Ectodermal cell (in vitro differentiated cells): ENCODE data around the gene GXYLT2.
"Not testable (repeated sequence)": the region's sequence is repeated elsewhere in the genome, so short reads cannot be mapped to it uniquely, and the experiment has no call there.

Experiments used
- H3K27ac ChIP-seq: 2 replicates; pipeline ENCODE4 v1.7.0; 2013; ENCODE audit warnings: mild to moderate bottlenecking, low read depth, low read length; ENCODE audit not compliant: insufficient read depth, poor library complexity, severe bottlenecking
- H3K27me3 ChIP-seq: 2 replicates; pipeline ENCODE4 v1.7.0; 2013; ENCODE audit warnings: mild to moderate bottlenecking, low read length; ENCODE audit not compliant: insufficient read depth, control insufficient read depth, poor library complexity, severe bottlenecking
- H3K36me3 ChIP-seq: one replicate; pipeline ENCODE4 v1.7.0; 2013; ENCODE audit warnings: low read length; ENCODE audit not compliant: control insufficient read depth, insufficient read depth
- H3K4me1 ChIP-seq: one replicate; pipeline ENCODE4 v1.7.0; 2013; ENCODE audit warnings: low read length; ENCODE audit not compliant: control insufficient read depth, insufficient read depth
- H3K4me3 ChIP-seq: 2 replicates; pipeline ENCODE4 v1.7.0; 2013; ENCODE audit warnings: low read depth, low read length, control low read depth; ENCODE audit not compliant: insufficient read depth
- H3K9me3 ChIP-seq: 2 replicates; pipeline ENCODE4 v1.7.0; 2013; ENCODE audit warnings: mild to moderate bottlenecking, low read length, moderate library complexity; ENCODE audit not compliant: control insufficient read depth
- WGBS, 2 experiments: methylation state at CpG; one replicate each; pipeline ENCODE4 v1.1.7; 2013; ENCODE audit warnings: missing lambda C conversion rate in 2 of 2; 5-methylcytosine and 5-hydroxymethylcytosine counted together

GXYLT2 gene

DNA sequence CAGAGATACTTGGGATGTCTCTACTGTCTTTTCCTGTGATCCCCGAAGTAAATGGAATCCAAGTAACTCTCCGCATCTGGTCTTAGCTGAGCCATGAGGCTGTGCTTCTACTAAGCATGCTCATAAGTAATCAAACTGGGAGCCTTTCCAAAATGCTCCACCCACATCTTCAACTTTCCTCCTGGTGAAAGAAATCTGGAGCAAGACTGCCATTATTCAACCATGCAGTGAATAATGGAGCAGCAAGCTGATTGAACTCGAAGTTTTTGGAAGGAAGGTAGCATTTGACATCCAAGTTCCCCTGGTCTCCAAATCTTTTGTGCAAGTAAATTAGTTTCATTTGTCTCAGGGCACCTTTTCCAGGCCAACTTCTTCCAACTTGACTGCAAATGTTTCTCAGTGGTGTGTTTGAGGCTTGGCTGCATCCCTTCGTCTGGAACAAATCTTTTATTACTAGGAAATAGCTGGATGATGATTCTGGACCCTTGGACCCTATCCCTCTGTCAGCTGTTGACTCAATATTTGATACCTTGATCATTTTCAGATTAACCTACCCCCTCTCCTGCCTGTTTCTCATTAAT lies 19.4 kb downstream of the GXYLT2 start:
- no peaks in the 10 kb centered on the region for H3K9me3 ChIP-seq
- no peaks in the 10 kb centered on the region for H3K36me3 ChIP-seq
- H3K4me3 ChIP-seq, result no peak overlapping the region
- H3K27me3 ChIP-seq, result no peaks in the 10 kb centered on the region
- no peaks in the 10 kb centered on the region for H3K4me1 ChIP-seq
- 92 to 98% methylated on average over 4 of the region's 4 CpGs for whole genome bisulfite sequencing, 2 experiments
- no peak overlapping the region for H3K27ac ChIP-seq

DNA sequence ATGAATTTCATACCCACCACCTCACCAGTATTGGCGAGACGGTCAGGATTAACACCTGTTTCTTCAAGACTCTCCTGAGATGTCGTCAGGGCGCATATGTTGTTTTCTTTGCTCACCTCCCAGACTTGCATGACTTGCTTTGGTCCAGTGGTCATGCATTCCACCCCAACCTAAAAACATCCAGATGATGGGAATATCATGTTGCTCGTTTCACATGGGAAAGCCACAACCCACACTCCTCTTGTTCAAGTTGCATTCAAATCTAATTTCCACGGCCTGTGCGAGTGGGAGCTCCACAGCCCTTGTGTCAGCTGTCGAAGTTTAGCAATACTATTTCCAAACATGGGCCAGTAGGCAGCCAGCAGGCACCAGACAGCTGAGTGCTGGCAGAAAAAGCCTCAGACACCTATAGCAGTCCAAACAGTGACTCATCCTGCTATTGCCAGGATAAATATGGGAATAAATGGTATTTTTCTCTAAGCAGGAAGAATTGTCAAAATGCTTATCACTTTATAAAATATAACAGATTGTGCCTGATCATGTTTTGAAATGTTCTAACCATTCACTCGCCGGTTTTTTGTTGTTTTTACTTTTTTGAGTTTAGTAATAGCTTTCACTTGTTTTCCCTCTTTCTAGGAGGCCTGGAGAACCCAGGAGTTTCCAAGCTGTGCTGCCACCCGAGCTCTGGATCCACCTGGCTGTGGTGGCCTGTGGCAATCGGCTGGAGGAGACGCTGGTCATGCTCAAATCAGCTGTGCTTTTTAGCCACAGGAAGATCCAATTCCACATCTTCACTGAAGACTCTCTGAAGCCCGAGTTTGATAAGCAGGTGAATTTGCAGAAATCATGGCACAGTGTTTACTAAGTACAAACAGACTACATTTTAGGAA lies 20.1 kb downstream of the GXYLT2 start:
- Histone ChIP-seq H3K4me3 (no peak overlapping the region), H3K27ac (no peak overlapping the region), H3K4me1 (no peaks in the 10 kb centered on the region), H3K27me3 (no peaks in the 10 kb centered on the region), H3K36me3 (no peaks in the 10 kb centered on the region), H3K9me3 (no peaks in the 10 kb centered on the region)
- WGBS, 2 experiments, result 94 to 95% methylated on average over 14 of the region's 14 CpGs

DNA sequence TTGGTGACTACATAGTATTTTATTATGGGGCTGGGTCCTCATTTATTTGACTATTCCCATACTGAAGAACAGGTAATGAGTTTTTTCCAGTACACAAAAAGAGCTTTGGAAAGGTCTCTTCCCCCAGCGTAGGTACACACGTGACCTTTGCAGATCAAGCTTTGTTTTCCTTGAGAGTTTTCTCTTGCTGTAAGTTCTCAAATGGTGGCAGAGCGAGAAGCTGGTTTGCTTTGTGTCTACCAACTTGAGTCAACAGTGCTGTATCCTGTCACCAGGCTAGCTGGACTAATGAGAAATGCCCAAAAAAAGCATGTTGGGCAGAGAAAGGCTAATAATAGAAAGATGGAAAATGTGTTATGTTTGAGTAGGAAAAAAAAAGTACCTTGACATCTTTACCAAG lies 21.7 kb downstream of the GXYLT2 start:
- no peak overlapping the region for H3K4me3 ChIP-seq
- H3K27me3 ChIP-seq, result no peaks in the 10 kb centered on the region
- no peaks in the 10 kb centered on the region for H3K9me3 ChIP-seq
- no peaks in the 10 kb centered on the region for H3K36me3 ChIP-seq
- H3K4me1 ChIP-seq, result no peaks in the 10 kb centered on the region
- 94 to 95% methylated on average over 3 of the region's 3 CpGs for WGBS, 2 experiments
- H3K27ac ChIP-seq, result no peak overlapping the region

DNA sequence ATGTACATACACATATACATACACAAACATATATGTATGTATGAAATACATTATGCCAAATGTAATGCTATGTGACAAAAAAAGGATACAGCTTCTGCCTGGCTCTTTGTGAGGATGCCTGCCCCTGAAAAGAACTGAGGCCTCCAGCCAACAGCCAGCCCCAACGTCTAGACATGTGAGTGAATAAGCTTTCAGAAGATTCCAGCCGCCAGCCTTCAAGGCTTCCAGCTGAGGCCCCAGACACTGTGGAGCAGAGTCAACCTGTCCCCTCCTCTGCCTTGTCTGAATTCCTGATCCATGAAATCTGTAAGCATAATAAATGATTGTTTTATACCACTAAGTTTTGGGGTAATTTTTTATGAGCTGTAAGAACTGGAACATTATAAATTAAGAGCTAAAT lies 24.7 kb downstream of the GXYLT2 start:
- Histone ChIP-seq H3K4me3 (no peak overlapping the region), H3K27ac (no peak overlapping the region)

DNA sequence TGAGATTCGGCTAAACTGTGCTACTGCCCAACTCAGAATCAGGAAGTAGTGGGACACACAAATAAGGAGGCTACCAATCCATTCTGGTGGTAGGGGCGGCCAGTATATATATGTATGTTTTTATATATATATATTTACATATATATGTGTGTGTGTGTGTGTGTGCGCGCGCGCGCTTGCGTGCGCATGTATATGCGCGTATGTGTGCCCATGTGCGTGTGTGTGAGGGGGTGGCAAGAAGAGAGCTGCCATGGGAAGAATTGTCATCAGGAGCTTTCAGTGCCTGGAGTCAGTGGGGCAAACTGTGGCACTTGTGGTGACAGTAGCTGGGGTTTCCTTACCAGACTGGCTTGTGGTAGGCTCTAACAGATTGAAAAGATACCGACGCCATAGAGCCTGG lies 26.5 kb downstream of the GXYLT2 start:
- no peaks in the 10 kb centered on the region for H3K27me3 ChIP-seq

More for the DNA sequence above, 24.7 kb downstream of the GXYLT2 start:
- Histone ChIP-seq H3K4me1 (no peaks in the 10 kb centered on the region), H3K9me3 (no peaks in the 10 kb centered on the region), H3K27me3 (no peaks in the 10 kb centered on the region), H3K36me3 (no peaks in the 10 kb centered on the region)
- WGBS, 2 experiments, result 40% methylated on average over 2 of the region's 2 CpGs

DNA sequence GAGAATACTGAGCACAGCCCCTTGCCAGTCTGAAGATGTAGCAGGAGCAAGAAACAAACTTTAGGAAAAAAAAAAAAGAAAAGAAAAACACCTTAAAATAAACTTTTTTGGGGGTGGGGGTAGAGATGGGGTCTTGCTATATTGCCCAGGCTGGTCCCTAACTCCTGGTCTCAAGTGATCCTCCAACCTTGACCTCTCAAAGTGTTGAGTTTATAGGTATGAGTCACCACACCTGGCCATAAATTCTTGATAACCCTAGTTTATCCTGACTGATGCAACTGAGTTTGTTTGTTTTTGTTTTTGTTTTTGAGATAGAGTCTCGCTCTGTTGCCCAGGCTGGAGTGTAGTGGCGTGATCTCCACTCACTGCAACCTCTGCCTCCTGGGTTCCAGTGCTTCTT lies 28.4 kb downstream of the GXYLT2 start:
- 89 to 90% methylated on average over 2 of the region's 2 CpGs for WGBS, 2 experiments
- H3K4me3 ChIP-seq, result no peak overlapping the region
- no peaks in the 10 kb centered on the region for H3K27me3 ChIP-seq
- no peaks in the 10 kb centered on the region for H3K36me3 ChIP-seq
- H3K9me3 ChIP-seq, result no peaks in the 10 kb centered on the region
- no peak overlapping the region for H3K27ac ChIP-seq
- H3K4me1 ChIP-seq, result no peaks in the 10 kb centered on the region

More for the DNA sequence above, 26.5 kb downstream of the GXYLT2 start:
- Histone ChIP-seq H3K4me1 (no peaks in the 10 kb centered on the region), H3K4me3 (no peak overlapping the region), H3K36me3 (no peaks in the 10 kb centered on the region), H3K9me3 (no peaks in the 10 kb centered on the region), H3K27ac (no peak overlapping the region)
- WGBS, 2 experiments, result 90 to 97% methylated on average over 13 of the region's 14 CpGs

DNA sequence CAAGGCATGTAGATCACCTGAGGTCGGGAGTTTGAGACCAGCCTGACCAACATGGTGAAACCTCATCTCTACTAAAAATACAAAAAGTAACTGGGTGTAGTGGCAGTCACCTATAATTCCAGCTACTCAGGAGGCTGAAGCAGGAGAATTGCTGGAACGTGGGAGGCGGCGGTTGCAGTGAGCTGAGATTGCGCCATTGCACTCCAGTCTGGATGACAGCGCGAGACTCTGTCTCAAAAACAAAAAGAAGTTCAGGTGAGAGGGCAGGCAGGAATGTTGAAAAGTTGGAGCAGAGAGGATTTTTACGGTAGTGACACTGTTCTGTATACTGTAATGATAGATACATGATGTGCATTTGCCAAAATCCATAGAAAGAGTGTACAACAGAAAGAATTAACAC lies 31.7 kb downstream of the GXYLT2 start:
- Histone ChIP-seq H3K4me1 (no peaks in the 10 kb centered on the region), H3K9me3 (no peaks in the 10 kb centered on the region), H3K4me3 (no peak overlapping the region), H3K27ac (no peak overlapping the region), H3K27me3 (no peaks in the 10 kb centered on the region), H3K36me3 (no peaks in the 10 kb centered on the region)
- 92 to 96% methylated on average over 8 of the region's 8 CpGs for WGBS, 2 experiments

DNA sequence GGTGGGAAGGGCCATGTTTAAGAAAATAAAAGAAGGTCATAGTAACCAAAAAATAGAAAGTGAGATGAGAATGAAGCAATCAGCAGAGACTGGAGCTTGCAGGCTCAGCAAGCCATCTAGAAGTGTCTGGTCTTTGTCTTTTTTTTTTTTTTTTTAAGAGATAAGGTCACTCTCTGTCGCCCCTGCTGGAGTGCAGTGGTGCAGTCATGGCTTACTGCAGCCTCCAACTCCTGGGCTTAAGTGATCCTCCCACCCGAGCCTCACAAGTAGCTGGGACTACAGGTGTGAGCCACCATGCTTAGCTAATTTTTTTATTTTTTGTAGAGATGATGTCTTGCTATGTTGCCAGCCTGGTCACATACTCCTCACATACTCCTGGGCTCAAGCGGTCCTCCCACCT lies 36.2 kb downstream of the GXYLT2 start:
- no peak overlapping the region for H3K4me3 ChIP-seq
- H3K36me3 ChIP-seq, result no peaks in the 10 kb centered on the region
- H3K27me3 ChIP-seq, result no peaks in the 10 kb centered on the region
- no peaks in the 10 kb centered on the region for H3K9me3 ChIP-seq
- 84% methylated on average over 3 of the region's 3 CpGs for WGBS, 2 experiments
- no peak overlapping the region for H3K27ac ChIP-seq
- no peaks in the 10 kb centered on the region for H3K4me1 ChIP-seq

DNA sequence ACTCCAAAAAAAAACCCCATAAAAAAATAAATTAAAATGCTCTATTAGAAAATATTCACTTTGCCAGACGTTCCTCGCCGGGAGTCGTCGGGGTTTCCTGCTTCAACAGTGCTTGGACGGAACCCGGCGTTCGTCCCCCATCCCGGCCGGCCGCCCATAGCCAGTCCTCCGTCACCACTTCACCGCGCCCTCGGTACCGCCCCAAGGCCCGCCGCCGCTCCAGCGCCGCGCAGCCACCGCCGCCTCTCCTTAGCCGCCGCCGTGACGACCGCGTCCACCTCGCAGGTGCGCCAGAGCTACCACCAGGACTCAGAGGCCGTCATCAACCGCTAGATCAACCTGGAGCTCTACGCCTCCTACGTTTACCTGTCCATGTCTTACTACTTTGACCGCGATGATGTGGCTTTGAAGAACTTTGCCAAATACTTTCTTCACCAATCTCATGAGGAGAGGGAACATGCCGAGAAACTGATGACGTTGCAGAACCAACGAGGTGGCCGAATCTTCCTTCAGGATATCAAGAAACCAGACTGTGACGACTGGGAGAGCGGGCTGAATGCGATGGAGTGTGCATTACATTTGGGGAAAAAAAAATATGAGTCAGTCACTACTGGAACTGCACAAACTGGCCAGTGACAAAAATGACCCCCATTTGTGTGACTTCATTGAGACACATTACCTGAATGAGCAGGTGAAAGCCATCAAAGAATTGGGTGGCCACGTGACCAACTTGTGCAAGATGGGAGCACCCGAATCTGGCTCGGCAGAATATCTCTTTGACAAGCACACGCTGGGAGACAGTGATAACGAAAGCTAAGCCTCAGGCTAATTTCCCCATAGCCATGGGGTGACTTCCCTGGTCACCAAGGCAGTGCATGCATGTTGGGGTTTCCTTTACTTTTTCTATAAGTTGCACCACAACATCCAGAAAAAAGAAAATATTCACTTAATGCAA lies 41.2 kb downstream of the GXYLT2 start:
- not testable (repeated sequence) for H3K27ac ChIP-seq, H3K4me3 ChIP-seq, H3K9me3 ChIP-seq, H3K36me3 ChIP-seq, H3K4me1 ChIP-seq, H3K27me3 ChIP-seq
- WGBS, 2 experiments, result 95% methylated on average over 51 of the region's 51 CpGs

DNA sequence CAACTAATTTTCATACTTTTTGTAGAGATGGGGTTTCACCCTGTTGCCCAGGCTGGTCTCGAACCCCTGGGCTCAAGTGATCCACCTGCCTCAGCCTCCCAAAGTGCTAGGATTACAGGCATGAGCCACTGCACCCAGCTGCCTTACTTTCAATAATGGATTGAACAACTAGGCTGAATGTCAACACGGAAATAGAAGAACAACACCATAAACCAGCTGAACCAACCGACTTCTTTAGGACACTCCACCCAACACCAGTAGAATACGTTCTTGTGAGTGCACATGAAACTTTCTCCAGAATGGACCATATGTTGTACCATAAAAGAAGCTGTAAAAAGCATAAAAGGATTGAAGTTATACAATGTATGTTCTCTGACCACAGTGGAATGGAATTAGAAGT lies 42.9 kb downstream of the GXYLT2 start:
- H3K4me3 ChIP-seq, result no peak overlapping the region
- no peaks in the 10 kb centered on the region for H3K27me3 ChIP-seq
- no peaks in the 10 kb centered on the region for H3K36me3 ChIP-seq
- H3K9me3 ChIP-seq, result no peaks in the 10 kb centered on the region
- no peak overlapping the region for H3K27ac ChIP-seq
- no peaks in the 10 kb centered on the region for H3K4me1 ChIP-seq
- 91 to 94% methylated on average over 4 of the region's 4 CpGs for WGBS, 2 experiments
